ENCODE measurements around the gene TRPV2.

DNA sequence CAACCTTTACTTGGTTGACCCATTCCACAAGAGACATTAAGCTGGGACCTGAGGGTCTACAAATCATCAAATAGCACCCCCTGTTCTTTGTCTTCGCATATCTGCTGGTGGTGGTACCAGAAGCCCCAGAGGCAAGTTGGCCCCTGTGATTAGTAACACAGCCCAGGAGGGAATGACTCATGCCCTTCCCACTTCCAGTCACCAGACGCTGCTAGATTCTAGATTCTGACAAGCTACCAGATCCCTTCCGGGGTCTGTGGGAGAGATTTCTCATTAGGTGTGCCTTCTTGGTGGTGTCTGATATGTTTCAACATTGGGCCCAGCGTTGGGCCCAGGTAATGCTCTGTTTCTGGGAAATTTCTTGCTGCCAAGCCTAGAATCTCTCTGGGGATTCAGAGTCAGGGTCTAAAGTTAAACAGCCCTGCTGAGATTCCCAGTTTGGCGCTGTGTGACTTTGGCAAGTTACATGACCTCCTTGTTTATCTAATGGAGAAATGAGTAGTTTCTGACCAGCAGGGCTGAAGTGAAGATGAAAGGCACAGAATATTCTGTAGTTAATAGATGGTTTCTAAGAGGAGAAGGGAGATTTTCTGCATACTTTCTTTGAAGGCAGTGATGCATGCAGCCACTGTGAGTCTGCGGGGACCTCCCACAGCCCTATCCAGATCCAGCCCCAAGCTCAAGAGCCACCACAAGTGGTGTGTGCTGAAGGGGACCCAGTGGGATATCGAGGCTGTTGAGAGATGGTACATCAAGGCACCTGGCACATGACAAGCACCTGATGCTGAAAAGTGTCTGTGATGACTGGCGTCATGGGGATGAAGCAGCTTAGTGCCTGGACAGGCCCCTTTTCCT lies 3.9 kb downstream of the TRPV2 start:
- TF ChIP-seq YY1 (IDR thresholded peaks at IDR 0.05; ENCODE audit: insufficient read depth, insufficient read length), result no peak
- no peak for TF ChIP-seq ZNF274 (IDR thresholded peaks at IDR 0.05; ENCODE audit: low read depth, low read length)

All from NT2/D1 (cell line).